H1 (cell line): ENCODE data around the gene ZNF407. TPM values are rescaled to one million over a fixed set of nuclear protein-coding genes. Genes with fewer than 3 reads are reported as not detected.

ENCODE experiments used
- NRF1 ChIP-seq: IDR thresholded peaks from 2 replicates; pipeline ENCODE4 v1.6.1; 2011; ENCODE audit warnings: mild to moderate bottlenecking, low read depth, low read length, improper control_type of control experiment
- POU5F1 ChIP-seq: IDR thresholded peaks from 2 replicates; pipeline ENCODE4 v1.6.1; 2011; ENCODE audit warnings: low read depth, mild to moderate bottlenecking, low read length, moderate library complexity
- polyA plus RNA-seq, 7 experiments: library from polyadenylated mRNA; depleted of rRNA in 3 of 7; stranded (reverse) in 5 of 7; unstranded in 2 of 7; fragments of >200 nt in 5 of 7; fragments of 200-250 nt in 2 of 7; gene quantifications; 1 replicate in 5 of 7; 2 replicates in 1 of 7; 4 replicates in 1 of 7; pipeline versions ENCODE4 v1.2.1 to v1.2.3, GENCODE V29; 2011 to 2013; ENCODE audit warnings: missing spikeins in 2 of 7, mixed read lengths in 2 of 7
- total RNA-seq: library from RNA; stranded (reverse); fragmentation: NEBNext Ultra II Directional; extraction: Animal tissue kit (Norgen Biotek cat#: 25700); gene quantifications from 2 replicates; pipeline ENCODE4 v1.2.1, GENCODE V29; 2021
- TF ChIP-seq, protein P1 (sequence below): IDR thresholded peaks from 2 replicates; pipeline ENCODE4 v1.6.1; 2011; ENCODE audit warnings: low read length, improper control_type of control experiment

Gene ZNF407
- total and polyA plus RNA-seq, 2 of the 8 experiments (the other 6 are each of a cell fraction or from before 2014, with no cell fraction given): 1.5 to 6.8 TPM

DNA sequence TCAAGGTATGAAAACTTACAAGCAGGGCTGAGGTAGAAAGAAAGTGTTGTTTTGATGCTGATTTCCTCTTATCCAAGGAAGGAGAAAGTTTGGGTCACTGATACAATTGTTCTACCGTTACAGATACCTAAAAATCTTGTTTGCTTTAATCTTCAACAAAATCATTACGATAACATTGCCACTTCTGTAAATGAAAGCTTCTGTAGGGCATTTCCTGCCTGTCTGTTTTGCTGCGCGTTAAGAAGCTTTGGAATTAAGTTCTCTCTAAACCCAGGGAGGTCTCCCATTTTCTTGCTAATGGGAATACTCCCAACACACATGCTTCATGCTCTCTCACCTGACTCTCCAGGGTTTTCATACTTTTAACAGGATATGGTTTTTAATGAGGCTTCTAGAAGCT, 352.8 kb downstream of the ZNF407 start (continued):
- TF ChIP-seq NRF1 (no peak), POU5F1 (no peak)
- TF ChIP-seq, protein P1, sequence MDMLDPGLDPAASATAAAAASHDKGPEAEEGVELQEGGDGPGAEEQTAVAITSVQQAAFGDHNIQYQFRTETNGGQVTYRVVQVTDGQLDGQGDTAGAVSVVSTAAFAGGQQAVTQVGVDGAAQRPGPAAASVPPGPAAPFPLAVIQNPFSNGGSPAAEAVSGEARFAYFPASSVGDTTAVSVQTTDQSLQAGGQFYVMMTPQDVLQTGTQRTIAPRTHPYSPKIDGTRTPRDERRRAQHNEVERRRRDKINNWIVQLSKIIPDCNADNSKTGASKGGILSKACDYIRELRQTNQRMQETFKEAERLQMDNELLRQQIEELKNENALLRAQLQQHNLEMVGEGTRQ: no peak
